NOMO-1 (cell line): ENCODE measurements around the gene TFDP1.
"Not testable (repeated sequence)": the region's sequence is repeated elsewhere in the genome, so short reads cannot be mapped to it uniquely, and the experiment has no call there.

ENCODE experiments used
- DNase-seq, 2 experiments: peaks; one replicate each; lab custom pipeline; 2025; ENCODE audit not compliant: unreplicated experiment in 2 of 2; lab: John Stamatoyannopoulos, UW

The TFDP1 gene

GRCh38 chr13:113550453-113550852, 34.1 kb upstream of the TFDP1 start:
- no peak for DNase-seq

GRCh38 chr13:113551081-113552000, 33.2 kb upstream of the TFDP1 start:
- no peak for DNase-seq

- DNase-seq, result no peak
Observed at GRCh38 chr13:113552079-113552478, 32.5 kb upstream of the TFDP1 start.

- no peak for DNase-seq
Observed at GRCh38 chr13:113552786-113553434, 31.6 kb upstream of the TFDP1 start.

GRCh38 chr13:113553511-113554332, 30.8 kb upstream of the TFDP1 start:
- DNase-seq, result no peak

- DNase-seq, result no peak
Observed at GRCh38 chr13:113554333-113554700, 30.2 kb upstream of the TFDP1 start.

- DNase-seq, result no peak
Observed at GRCh38 chr13:113555141-113555540, 29.4 kb upstream of the TFDP1 start.

GRCh38 chr13:113557013-113557412, 27.5 kb upstream of the TFDP1 start:
- DNase-seq, result no peak

GRCh38 chr13:113558461-113558860, 26.1 kb upstream of the TFDP1 start:
- DNase-seq, result no peak

GRCh38 chr13:113559061-113559460, 25.5 kb upstream of the TFDP1 start:
- no peak for DNase-seq

- no peak for DNase-seq
Observed at GRCh38 chr13:113559901-113560644, 24.5 kb upstream of the TFDP1 start.

- no peak for DNase-seq
Observed at GRCh38 chr13:113560645-113561416, 23.7 kb upstream of the TFDP1 start.

GRCh38 chr13:113561417-113562084, 23.0 kb upstream of the TFDP1 start:
- no peak for DNase-seq

GRCh38 chr13:113562085-113562749, 22.3 kb upstream of the TFDP1 start:
- DNase-seq, result peak; percentile 42 to 50

GRCh38 chr13:113562844-113563243, 21.7 kb upstream of the TFDP1 start:
- DNase-seq, result no peak

GRCh38 chr13:113563511-113563910, 21.0 kb upstream of the TFDP1 start:
- DNase-seq, result not testable (repeated sequence)

- DNase-seq, result no peak
Observed at GRCh38 chr13:113564331-113565023, 20.1 kb upstream of the TFDP1 start.
